ENCODE measurements around the gene PCDHGA4. TPM values are rescaled to one million over a fixed set of nuclear protein-coding genes. Genes with fewer than 3 reads are reported as not detected.
"Not testable (repeated sequence)": the region's sequence is repeated elsewhere in the genome, so short reads cannot be mapped to it uniquely, and the experiment has no call there.

The PCDHGA4 gene
- total RNA-seq (1 to 10 TPM; 4.6 to 7.0 TPM), polyA plus RNA-seq (under 1 TPM; 0.35 to 0.48 TPM)
- long read RNA-seq, donor 1, full-length matches to known transcripts = 1 of 1 reads
- long read RNA-seq, donor 1, partial matches to known transcripts = 0 of 1 reads
- long read RNA-seq, donor 1, other reads (novel, unspliced or antisense) = 0 of 1 reads
- long read RNA-seq, donor 2 = 0 reads
- long read RNA-seq, donor 3 = 0 reads
- long read RNA-seq, donor 4, full-length matches to known transcripts = 3 of 3 reads
- long read RNA-seq, donor 4, partial matches to known transcripts = 0 of 3 reads
- long read RNA-seq, donor 4, other reads (novel, unspliced or antisense) = 0 of 3 reads
- long read RNA-seq, donor 5, full-length matches to known transcripts = 1 of 1 reads
- long read RNA-seq, donor 5, partial matches to known transcripts = 0 of 1 reads
- long read RNA-seq, donor 5, other reads (novel, unspliced or antisense) = 0 of 1 reads

GRCh38 chr5:141354900-141355469 lies at the start of gene PCDHGA4:
Gene PCDHGA4, plus strand, starts transcription at chr5:141355021. Its CDS starts 87 bp downstream, at chr5:141355108.
- Histone ChIP-seq H3K4me1 (ENCODE audit: control insufficient read depth in 5 of 5, insufficient read depth in 5 of 5, low read length in 5 of 5) (no peaks in the 10 kb centered on the region), H3K27me3 (ENCODE audit: control insufficient read depth in 3 of 3, insufficient read depth in 3 of 3, low read length in 2 of 3) (no peaks in the 10 kb centered on the region), H3K9ac (ENCODE audit: insufficient read depth in 1 of 2, low read length in 2 of 2) (no peak within 1 kb of the TSS), H3K9me3 (ENCODE audit: control insufficient read depth in 4 of 4, insufficient read depth in 3 of 4, low read length in 3 of 4) (peaks cover 11 to 47% (median 26%) of the 10 kb centered on the region in 4 donors), H3K36me3 (ENCODE audit: control insufficient read depth in 4 of 4, insufficient read depth in 4 of 4, low read length in 4 of 4) (no peaks in the 10 kb centered on the region), H3K4me3 (no peak within 1 kb of the TSS), H3K27ac (ENCODE audit: low read depth in 1 of 2, low read length in 1 of 2) (no peak within 1 kb of the TSS)
- ATAC-seq (ENCODE audit: insufficient read depth, low FRiP score) = no peak
- peak in 1 of 3 donors; percentile 6 for DNase-seq
- WGBS, 2 donors = 15% methylated on average over 29 of the region's 29 CpGs
- TF ChIP-seq CTCF (IDR thresholded peaks at IDR 0.05; ENCODE audit: control extremely low read depth, extremely low read depth) = no peak

GRCh38 chr5:141306630-141307029 lies 48.2 kb upstream of the PCDHGA4 start:
- no peak overlapping the region for H3K4me3 ChIP-seq
- WGBS, 2 donors = 100% methylated on average over 1 of the region's 1 CpG
- ATAC-seq (ENCODE audit: insufficient read depth, low FRiP score) (no peak), DNase-seq (no peak)
- H3K36me3 ChIP-seq (ENCODE audit: control insufficient read depth in 4 of 4, insufficient read depth in 4 of 4, low read length in 4 of 4) = peaks cover 0 to 13% (median 0%) of the 10 kb centered on the region in 4 donors
- H3K9ac ChIP-seq (ENCODE audit: insufficient read depth in 1 of 2, low read length in 2 of 2) = no peak overlapping the region
- H3K27me3 ChIP-seq (ENCODE audit: control insufficient read depth in 3 of 3, insufficient read depth in 3 of 3, low read length in 2 of 3) = no peaks in the 10 kb centered on the region
- H3K27ac ChIP-seq (ENCODE audit: low read depth in 1 of 2, low read length in 1 of 2) = no peak overlapping the region
- H3K9me3 ChIP-seq (ENCODE audit: control insufficient read depth in 4 of 4, insufficient read depth in 3 of 4, low read length in 3 of 4) = peaks cover 4 to 52% (median 28%) of the 10 kb centered on the region in 4 donors
- no peak for TF ChIP-seq CTCF (IDR thresholded peaks at IDR 0.05; ENCODE audit: control extremely low read depth, extremely low read depth)
- no peaks in the 10 kb centered on the region for H3K4me1 ChIP-seq (ENCODE audit: control insufficient read depth in 5 of 5, insufficient read depth in 5 of 5, low read length in 5 of 5)

- peaks cover 0 to 29% (median 13%) of the 10 kb centered on the region in 4 donors for H3K36me3 ChIP-seq (ENCODE audit: control insufficient read depth in 4 of 4, insufficient read depth in 4 of 4, low read length in 4 of 4)
- H3K9ac ChIP-seq (ENCODE audit: insufficient read depth in 1 of 2, low read length in 2 of 2) = no peak overlapping the region
- ATAC-seq (ENCODE audit: insufficient read depth, low FRiP score) (no peak), DNase-seq (no peak)
- no peak overlapping the region for H3K27ac ChIP-seq (ENCODE audit: low read depth in 1 of 2, low read length in 1 of 2)
- H3K4me1 ChIP-seq (ENCODE audit: control insufficient read depth in 5 of 5, insufficient read depth in 5 of 5, low read length in 5 of 5) = no peaks in the 10 kb centered on the region
- peaks cover 23 to 51% (median 32%) of the 10 kb centered on the region in 4 donors for H3K9me3 ChIP-seq (ENCODE audit: control insufficient read depth in 4 of 4, insufficient read depth in 3 of 4, low read length in 3 of 4)
- TF ChIP-seq CTCF (IDR thresholded peaks at IDR 0.05; ENCODE audit: control extremely low read depth, extremely low read depth) = no peak
- no peak overlapping the region for H3K4me3 ChIP-seq
- H3K27me3 ChIP-seq (ENCODE audit: control insufficient read depth in 3 of 3, insufficient read depth in 3 of 3, low read length in 2 of 3) = no peaks in the 10 kb centered on the region
Measured at GRCh38 chr5:141313711-141314110, 41.1 kb upstream of the PCDHGA4 start.

GRCh38 chr5:141316963-141317362 lies 37.9 kb upstream of the PCDHGA4 start:
- Histone ChIP-seq H3K36me3 (ENCODE audit: control insufficient read depth in 4 of 4, insufficient read depth in 4 of 4, low read length in 4 of 4) (peaks cover 0 to 39% (median 22%) of the 10 kb centered on the region in 4 donors), H3K9me3 (ENCODE audit: control insufficient read depth in 4 of 4, insufficient read depth in 3 of 4, low read length in 3 of 4) (peaks cover 29 to 48% (median 35%) of the 10 kb centered on the region in 4 donors)
- not testable (repeated sequence) for H3K9ac ChIP-seq (ENCODE audit: insufficient read depth in 1 of 2, low read length in 2 of 2); H3K27ac ChIP-seq (ENCODE audit: low read depth in 1 of 2, low read length in 1 of 2); H3K4me1 ChIP-seq (ENCODE audit: control insufficient read depth in 5 of 5, insufficient read depth in 5 of 5, low read length in 5 of 5); DNase-seq; H3K4me3 ChIP-seq; ATAC-seq (ENCODE audit: insufficient read depth, low FRiP score); H3K27me3 ChIP-seq (ENCODE audit: control insufficient read depth in 3 of 3, insufficient read depth in 3 of 3, low read length in 2 of 3)
- WGBS, 2 donors = 94% methylated on average over 4 of the region's 4 CpGs
